Muscle of leg (tissue), 16 donors: ENCODE measurements around the gene CXCR6. TPM values are rescaled to one million over a fixed set of nuclear protein-coding genes. Genes with fewer than 3 reads are reported as not detected.

Source experiments
- DNase-seq: peaks from one replicate; pipeline ENCODE4 v3.0.0; 2013
- H3K27ac ChIP-seq: one replicate; pipeline ENCODE4 v1.5.1; 2013; ENCODE audit warnings: mild to moderate bottlenecking, low read length, control low read depth
- H3K27me3 ChIP-seq: one replicate; pipeline ENCODE4 v1.6.1; 2013; ENCODE audit warnings: low read length; ENCODE audit not compliant: control insufficient read depth, insufficient read depth
- H3K36me3 ChIP-seq: one replicate; pipeline ENCODE4 v1.6.1; 2013; ENCODE audit warnings: low read length; ENCODE audit not compliant: control insufficient read depth, insufficient read depth
- H3K4me1 ChIP-seq: one replicate; pipeline ENCODE4 v1.6.1; 2013; ENCODE audit warnings: low read length; ENCODE audit not compliant: control insufficient read depth, insufficient read depth
- H3K4me3 ChIP-seq: one replicate; pipeline ENCODE4 v1.5.1; 2013; ENCODE audit warnings: low read length, control low read depth
- H3K9me3 ChIP-seq: replicated peaks from 2 replicates; pipeline ENCODE4 v1.6.1; 2013; ENCODE audit warnings: low read depth, low read length; ENCODE audit not compliant: control insufficient read depth
- WGBS: methylation state at CpG from one replicate; pipeline ENCODE4 v1.1.5; 2013; ENCODE audit warnings: missing lambda C conversion rate; ENCODE audit not compliant: insufficient coverage; 5-methylcytosine and 5-hydroxymethylcytosine counted together
- long read RNA-seq, 11 donors: transcript quantifications; one replicate each; lab custom pipeline, GENCODE V29; 2026
- polyA plus RNA-seq, 8 donors: library from polyadenylated mRNA; unstranded; fragments of 120-200 nt; gene quantifications; one replicate each; pipeline versions ENCODE4 v1.2.1 to v1.2.3, GENCODE V29; 2013; ENCODE audit warnings: inconsistent platforms in 1 of 8, low replicate concordance in 1 of 8; ENCODE audit not compliant: insufficient read length in 8 of 8, insufficient read depth in 1 of 8
- total RNA-seq: library from RNA; stranded (reverse); fragments of 120-200 nt; gene quantifications from one replicate; pipeline ENCODE4 v1.2.4, GENCODE V29; 2013

The CXCR6 gene
- total RNA-seq (0.04 TPM), polyA plus RNA-seq (under 1 TPM; 0.12 to 0.40 (median 0.24) TPM)
- long read RNA-seq, donor 1, result 0 reads
- long read RNA-seq, donor 2, result 0 reads
- long read RNA-seq, donor 3, result 0 reads
- long read RNA-seq, donor 4, result 0 reads
- long read RNA-seq, donor 5, result 0 reads
- long read RNA-seq, donor 6, partial matches to known transcripts, result 0 of 5 reads
- long read RNA-seq, donor 6, other reads (novel, unspliced or antisense), result 5 of 5 reads
- long read RNA-seq, donor 7, result 0 reads
- long read RNA-seq, donor 8, result 0 reads
- long read RNA-seq, donor 9, result 0 reads
- long read RNA-seq, donor 10, partial matches to known transcripts, result 0 of 2 reads
- long read RNA-seq, donor 10, other reads (novel, unspliced or antisense), result 0 of 2 reads
- long read RNA-seq, donor 11, result 0 reads

- Histone ChIP-seq H3K36me3 (peaks cover 34% of the 10 kb centered on the region), H3K4me3 (no peak within 1 kb of the TSS), H3K4me1 (peaks cover 17% of the 10 kb centered on the region), H3K9me3 (no peaks in the 10 kb centered on the region), H3K27ac (no peak within 1 kb of the TSS), H3K27me3 (no peaks in the 10 kb centered on the region)
- no peak for DNase-seq
- 87% methylated on average over 7 of the region's 8 CpGs for WGBS
These were observed at the start of gene CXCR6 for GRCh38 chr3:45943207-45943846. CXCR6 (plus strand) TSS chr3:45943464; CDS start chr3:45946482, 3,018 bp downstream.

GRCh38 chr3:45894015-45894414, 49.2 kb upstream of the CXCR6 start:
- peaks cover 4% of the 10 kb centered on the region for H3K27me3 ChIP-seq
- no peaks in the 10 kb centered on the region for H3K9me3 ChIP-seq
- no peaks in the 10 kb centered on the region for H3K36me3 ChIP-seq
- no peak overlapping the region for H3K4me3 ChIP-seq
- 43% methylated on average over 3 of the region's 6 CpGs for whole genome bisulfite sequencing
- DNase-seq, result no peak
- no peak overlapping the region for H3K27ac ChIP-seq
- no peaks in the 10 kb centered on the region for H3K4me1 ChIP-seq

- no peaks in the 10 kb centered on the region for H3K4me1 ChIP-seq
- H3K36me3 ChIP-seq, result no peaks in the 10 kb centered on the region
- no peak overlapping the region for H3K4me3 ChIP-seq
- no peak overlapping the region for H3K27ac ChIP-seq
- 42% methylated on average over 2 of the region's 5 CpGs for WGBS
- peaks cover 4% of the 10 kb centered on the region for H3K27me3 ChIP-seq
- H3K9me3 ChIP-seq, result no peaks in the 10 kb centered on the region
- no peak for DNase-seq
These were observed 47.4 kb upstream of the CXCR6 start for GRCh38 chr3:45895686-45896468.

GRCh38 chr3:45896956-45897355, 46.3 kb upstream of the CXCR6 start:
- H3K27ac ChIP-seq, result no peak overlapping the region
- H3K27me3 ChIP-seq, result peaks cover 4% of the 10 kb centered on the region
- no peak for DNase-seq
- no peaks in the 10 kb centered on the region for H3K4me1 ChIP-seq
- no peaks in the 10 kb centered on the region for H3K9me3 ChIP-seq
- WGBS, result 50% methylated on average over 2 of the region's 3 CpGs
- no peaks in the 10 kb centered on the region for H3K36me3 ChIP-seq
- no peak overlapping the region for H3K4me3 ChIP-seq

GRCh38 chr3:45904931-45905330, 38.3 kb upstream of the CXCR6 start:
- no peak for DNase-seq
- H3K9me3 ChIP-seq, result no peaks in the 10 kb centered on the region
- peaks cover 12% of the 10 kb centered on the region for H3K4me1 ChIP-seq
- 100% methylated on average over 1 of the region's 3 CpGs for WGBS
- H3K4me3 ChIP-seq, result no peak overlapping the region
- H3K27me3 ChIP-seq, result no peaks in the 10 kb centered on the region
- H3K27ac ChIP-seq, result no peak overlapping the region
- no peaks in the 10 kb centered on the region for H3K36me3 ChIP-seq

- peaks cover 12% of the 10 kb centered on the region for H3K4me1 ChIP-seq
- H3K4me3 ChIP-seq, result no peak overlapping the region
- no peaks in the 10 kb centered on the region for H3K27me3 ChIP-seq
- H3K9me3 ChIP-seq, result no peaks in the 10 kb centered on the region
- no peak for DNase-seq
- H3K36me3 ChIP-seq, result no peaks in the 10 kb centered on the region
- H3K27ac ChIP-seq, result no peak overlapping the region
- 78% methylated on average over 2 of the region's 3 CpGs for WGBS
These were observed 37.5 kb upstream of the CXCR6 start for GRCh38 chr3:45905755-45906154.

GRCh38 chr3:45906681-45907407, 36.4 kb upstream of the CXCR6 start:
- H3K27me3 ChIP-seq, result no peaks in the 10 kb centered on the region
- no peak overlapping the region for H3K27ac ChIP-seq
- peak; percentile 7 for DNase-seq
- H3K36me3 ChIP-seq, result no peaks in the 10 kb centered on the region
- H3K9me3 ChIP-seq, result no peaks in the 10 kb centered on the region
- H3K4me3 ChIP-seq, result no peak overlapping the region
- peaks cover 12% of the 10 kb centered on the region for H3K4me1 ChIP-seq
- 66% methylated on average over 9 of the region's 9 CpGs for WGBS

- no peaks in the 10 kb centered on the region for H3K9me3 ChIP-seq
- H3K4me1 ChIP-seq, result peaks cover 12% of the 10 kb centered on the region
- 64% methylated on average over 9 of the region's 13 CpGs for WGBS
- no peak overlapping the region for H3K4me3 ChIP-seq
- no peaks in the 10 kb centered on the region for H3K27me3 ChIP-seq
- no peak overlapping the region for H3K27ac ChIP-seq
- DNase-seq, result peak; percentile 52
- H3K36me3 ChIP-seq, result no peaks in the 10 kb centered on the region
These were observed 35.2 kb upstream of the CXCR6 start for GRCh38 chr3:45907769-45908705.

GRCh38 chr3:45908761-45909160, 34.5 kb upstream of the CXCR6 start:
- 83% methylated on average over 5 of the region's 7 CpGs for WGBS
- no peaks in the 10 kb centered on the region for H3K9me3 ChIP-seq

More at GRCh38 chr3:45908761-45909160, 34.5 kb upstream of the CXCR6 start:
- no peak for DNase-seq
- Histone ChIP-seq H3K4me1 (peaks cover 12% of the 10 kb centered on the region), H3K27ac (no peak overlapping the region), H3K4me3 (no peak overlapping the region), H3K27me3 (no peaks in the 10 kb centered on the region), H3K36me3 (no peaks in the 10 kb centered on the region)
